ENCODE data around the gene GON4L.
"Not testable (repeated sequence)": the region's sequence is repeated elsewhere in the genome, so short reads cannot be mapped to it uniquely, and the experiment has no call there.

The GON4L gene

GRCh38 chr1:155809088-155809487 is 47.9 kb downstream of the GON4L start:
- WGBS (ENCODE audit: extremely low coverage, insufficient coverage, low lambda C conversion rate): no CpG with 5 or more reads among the region's 1 CpG
- no peak overlapping the region for H3K23ac ChIP-seq (ENCODE audit: low read length)

GRCh38 chr1:155801149-155801548 is 55.9 kb downstream of the GON4L start:
- Histone ChIP-seq H3K36me3 (ENCODE audit: control insufficient read depth, insufficient read depth, low read length) (peaks cover 3% of the 10 kb centered on the region), H3K79me2 (ENCODE audit: control insufficient read depth, insufficient read depth, low read length) (no peaks in the 10 kb centered on the region), H2BK5ac (ENCODE audit: low read length) (no peak overlapping the region), H3K4ac (ENCODE audit: low read depth, low read length) (no peak overlapping the region), H3K27me3 (ENCODE audit: insufficient read depth, low read length, poor library complexity) (no peaks in the 10 kb centered on the region), H3K4me2 (ENCODE audit: low read length) (no peak overlapping the region), H2BK120ac (ENCODE audit: low read depth, low read length) (no peak overlapping the region), H4K5ac (ENCODE audit: low read length) (no peak overlapping the region), H3K18ac (ENCODE audit: low read length) (no peak overlapping the region), H3K4me1 (ENCODE audit: control insufficient read depth, low read depth, low read length) (no peaks in the 10 kb centered on the region), H2AK5ac (ENCODE audit: low read length) (no peak overlapping the region), H2BK15ac (replicated peaks; ENCODE audit: low read depth) (no peak overlapping the region), H4K8ac (ENCODE audit: low read depth, low read length) (no peak overlapping the region), H3K9ac (ENCODE audit: low read length) (no peak overlapping the region), H3K56ac (ENCODE audit: low read length) (no peak overlapping the region), H3K79me1 (ENCODE audit: low read length) (no peaks in the 10 kb centered on the region), H3K27ac (ENCODE audit: low read depth, low read length) (no peak overlapping the region), H3K4me3 (ENCODE audit: low read length) (no peak overlapping the region), H3K23ac (ENCODE audit: low read length) (no peak overlapping the region)
- no peak for DNase-seq

More at GRCh38 chr1:155809088-155809487, 47.9 kb downstream of the GON4L start:
- H3K79me1 ChIP-seq (ENCODE audit: low read length): no peaks in the 10 kb centered on the region
- no peak overlapping the region for H2BK120ac ChIP-seq (ENCODE audit: low read depth, low read length)
- H3K27me3 ChIP-seq (ENCODE audit: insufficient read depth, low read length, poor library complexity): no peaks in the 10 kb centered on the region
- no peak overlapping the region for H2BK15ac ChIP-seq (replicated peaks; ENCODE audit: low read depth)
- H2BK5ac ChIP-seq (ENCODE audit: low read length): no peak overlapping the region
- H4K5ac ChIP-seq (ENCODE audit: low read length): no peak overlapping the region
- H3K4ac ChIP-seq (ENCODE audit: low read depth, low read length): no peak overlapping the region
- H3K27ac ChIP-seq (ENCODE audit: low read depth, low read length): no peak overlapping the region
- H3K79me2 ChIP-seq (ENCODE audit: control insufficient read depth, insufficient read depth, low read length): no peaks in the 10 kb centered on the region
- no peak overlapping the region for H3K4me3 ChIP-seq (ENCODE audit: low read length)
- no peak for DNase-seq
- no peak overlapping the region for H4K8ac ChIP-seq (ENCODE audit: low read depth, low read length)
- no peak overlapping the region for H3K56ac ChIP-seq (ENCODE audit: low read length)
- no peak overlapping the region for H2AK5ac ChIP-seq (ENCODE audit: low read length)
- H3K4me2 ChIP-seq (ENCODE audit: low read length): no peak overlapping the region
- H3K4me1 ChIP-seq (ENCODE audit: control insufficient read depth, low read depth, low read length): no peaks in the 10 kb centered on the region
- H3K9ac ChIP-seq (ENCODE audit: low read length): no peak overlapping the region
- H3K36me3 ChIP-seq (ENCODE audit: control insufficient read depth, insufficient read depth, low read length): peaks cover 2% of the 10 kb centered on the region
- no peak overlapping the region for H3K18ac ChIP-seq (ENCODE audit: low read length)

GRCh38 chr1:155795618-155796017 is 61.4 kb downstream of the GON4L start:
- not testable (repeated sequence) for H3K36me3 ChIP-seq (ENCODE audit: control insufficient read depth, insufficient read depth, low read length); H2AK5ac ChIP-seq (ENCODE audit: low read length); H3K9ac ChIP-seq (ENCODE audit: low read length); H3K4ac ChIP-seq (ENCODE audit: low read depth, low read length); H3K27ac ChIP-seq (ENCODE audit: low read depth, low read length); H4K8ac ChIP-seq (ENCODE audit: low read depth, low read length); H3K56ac ChIP-seq (ENCODE audit: low read length); H3K18ac ChIP-seq (ENCODE audit: low read length); H2BK15ac ChIP-seq (replicated peaks; ENCODE audit: low read depth); H3K4me3 ChIP-seq (ENCODE audit: low read length); DNase-seq; H3K4me2 ChIP-seq (ENCODE audit: low read length); H3K79me2 ChIP-seq (ENCODE audit: control insufficient read depth, insufficient read depth, low read length); H2BK5ac ChIP-seq (ENCODE audit: low read length); H4K5ac ChIP-seq (ENCODE audit: low read length); H3K23ac ChIP-seq (ENCODE audit: low read length); H3K27me3 ChIP-seq (ENCODE audit: insufficient read depth, low read length, poor library complexity); H3K4me1 ChIP-seq (ENCODE audit: control insufficient read depth, low read depth, low read length); H2BK120ac ChIP-seq (ENCODE audit: low read depth, low read length); H3K79me1 ChIP-seq (ENCODE audit: low read length)
- no CpG with 5 or more reads among the region's 4 CpGs for WGBS (ENCODE audit: extremely low coverage, insufficient coverage, low lambda C conversion rate)

- Histone ChIP-seq H3K36me3 (ENCODE audit: control insufficient read depth, insufficient read depth, low read length) (peaks cover 3% of the 10 kb centered on the region), H2BK5ac (ENCODE audit: low read length) (no peak overlapping the region), H3K18ac (ENCODE audit: low read length) (no peak overlapping the region), H3K27ac (ENCODE audit: low read depth, low read length) (no peak overlapping the region), H3K27me3 (ENCODE audit: insufficient read depth, low read length, poor library complexity) (no peaks in the 10 kb centered on the region), H3K4me1 (ENCODE audit: control insufficient read depth, low read depth, low read length) (no peaks in the 10 kb centered on the region), H2BK120ac (ENCODE audit: low read depth, low read length) (no peak overlapping the region), H3K56ac (ENCODE audit: low read length) (no peak overlapping the region), H3K23ac (ENCODE audit: low read length) (no peak overlapping the region), H3K9ac (ENCODE audit: low read length) (no peak overlapping the region), H4K8ac (ENCODE audit: low read depth, low read length) (no peak overlapping the region), H2AK5ac (ENCODE audit: low read length) (no peak overlapping the region), H3K79me1 (ENCODE audit: low read length) (no peaks in the 10 kb centered on the region), H3K4ac (ENCODE audit: low read depth, low read length) (no peak overlapping the region), H3K4me2 (ENCODE audit: low read length) (no peak overlapping the region), H3K79me2 (ENCODE audit: control insufficient read depth, insufficient read depth, low read length) (no peaks in the 10 kb centered on the region), H4K5ac (ENCODE audit: low read length) (no peak overlapping the region), H2BK15ac (replicated peaks; ENCODE audit: low read depth) (no peak overlapping the region), H3K4me3 (ENCODE audit: low read length) (no peak overlapping the region)
- no peak for DNase-seq
- WGBS (ENCODE audit: extremely low coverage, insufficient coverage, low lambda C conversion rate): no CpG with 5 or more reads among the region's 4 CpGs
These were observed 62.3 kb downstream of the GON4L start for GRCh38 chr1:155794605-155795245.

- Histone ChIP-seq H3K36me3 (ENCODE audit: control insufficient read depth, insufficient read depth, low read length) (peaks cover 1% of the 10 kb centered on the region), H4K5ac (ENCODE audit: low read length) (no peak overlapping the region), H3K4ac (ENCODE audit: low read depth, low read length) (no peak overlapping the region), H3K4me3 (ENCODE audit: low read length) (no peak overlapping the region), H2BK15ac (replicated peaks; ENCODE audit: low read depth) (no peak overlapping the region), H3K79me1 (ENCODE audit: low read length) (no peaks in the 10 kb centered on the region), H2BK5ac (ENCODE audit: low read length) (no peak overlapping the region), H2AK5ac (ENCODE audit: low read length) (no peak overlapping the region), H4K8ac (ENCODE audit: low read depth, low read length) (no peak overlapping the region), H3K56ac (ENCODE audit: low read length) (no peak overlapping the region), H3K27ac (ENCODE audit: low read depth, low read length) (no peak overlapping the region), H3K4me1 (ENCODE audit: control insufficient read depth, low read depth, low read length) (no peaks in the 10 kb centered on the region), H3K9ac (ENCODE audit: low read length) (no peak overlapping the region), H2BK120ac (ENCODE audit: low read depth, low read length) (no peak overlapping the region), H3K79me2 (ENCODE audit: control insufficient read depth, insufficient read depth, low read length) (no peaks in the 10 kb centered on the region), H3K4me2 (ENCODE audit: low read length) (no peak overlapping the region), H3K18ac (ENCODE audit: low read length) (no peak overlapping the region), H3K23ac (ENCODE audit: low read length) (no peak overlapping the region), H3K27me3 (ENCODE audit: insufficient read depth, low read length, poor library complexity) (no peaks in the 10 kb centered on the region)
- no peak for DNase-seq
- WGBS (ENCODE audit: extremely low coverage, insufficient coverage, low lambda C conversion rate): no CpG with 5 or more reads among the region's 1 CpG
These were observed 63.8 kb downstream of the GON4L start for GRCh38 chr1:155793213-155793612.

GRCh38 chr1:155777582-155777981 is 79.4 kb downstream of the GON4L start:
- no peak overlapping the region for H3K4ac ChIP-seq (ENCODE audit: low read depth, low read length)
- no peak overlapping the region for H2BK5ac ChIP-seq (ENCODE audit: low read length)
- no peak overlapping the region for H2AK5ac ChIP-seq (ENCODE audit: low read length)
- no peak overlapping the region for H3K27ac ChIP-seq (ENCODE audit: low read depth, low read length)
- DNase-seq: no peak
- H2BK15ac ChIP-seq (replicated peaks; ENCODE audit: low read depth): no peak overlapping the region
- no CpG with 5 or more reads among the region's 3 CpGs for WGBS (ENCODE audit: extremely low coverage, insufficient coverage, low lambda C conversion rate)
- H3K18ac ChIP-seq (ENCODE audit: low read length): no peak overlapping the region
- no peaks in the 10 kb centered on the region for H3K79me1 ChIP-seq (ENCODE audit: low read length)
- H3K27me3 ChIP-seq (ENCODE audit: insufficient read depth, low read length, poor library complexity): no peaks in the 10 kb centered on the region
- no peak overlapping the region for H2BK120ac ChIP-seq (ENCODE audit: low read depth, low read length)
- no peaks in the 10 kb centered on the region for H3K79me2 ChIP-seq (ENCODE audit: control insufficient read depth, insufficient read depth, low read length)
- H4K8ac ChIP-seq (ENCODE audit: low read depth, low read length): no peak overlapping the region
- H3K36me3 ChIP-seq (ENCODE audit: control insufficient read depth, insufficient read depth, low read length): peaks cover 1% of the 10 kb centered on the region
- H3K4me3 ChIP-seq (ENCODE audit: low read length): no peak overlapping the region
- H3K4me2 ChIP-seq (ENCODE audit: low read length): no peak overlapping the region
- H3K9ac ChIP-seq (ENCODE audit: low read length): no peak overlapping the region
- H3K23ac ChIP-seq (ENCODE audit: low read length): no peak overlapping the region
- H3K56ac ChIP-seq (ENCODE audit: low read length): no peak overlapping the region
- no peak overlapping the region for H4K5ac ChIP-seq (ENCODE audit: low read length)
- H3K4me1 ChIP-seq (ENCODE audit: control insufficient read depth, low read depth, low read length): no peaks in the 10 kb centered on the region
